Measurements from ENCODE around the gene CD300LB.

DNA sequence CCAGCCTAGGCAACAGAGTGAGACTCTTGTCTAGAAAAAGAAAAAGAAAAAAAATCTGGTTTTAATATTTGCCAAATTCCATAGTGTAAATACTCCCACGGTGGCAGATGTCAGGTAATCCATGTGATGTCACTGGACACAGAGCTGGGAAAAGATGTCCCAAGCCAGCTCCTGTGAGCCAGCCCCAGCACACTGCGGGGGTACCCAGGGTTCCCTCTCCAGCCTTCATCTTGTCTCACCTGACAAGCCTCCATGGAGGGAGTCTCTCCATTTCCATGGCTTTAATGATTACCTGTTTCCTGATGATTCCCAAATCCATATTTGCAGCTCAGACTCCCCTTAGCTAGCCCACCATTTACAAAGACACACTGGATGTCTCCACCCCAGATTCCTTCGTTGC lies 4.6 kb downstream of the CD300LB start:
- no peak for TF ChIP-seq GATA2 (IDR thresholded peaks at IDR 0.05; ENCODE audit: low read depth, low read length)
- no peak for TF ChIP-seq GATA3 (IDR thresholded peaks at IDR 0.05; ENCODE audit: low read depth, low read length)

Data from SH-SY5Y (cell line).